H1 (cell line): ENCODE results near the gene CENATAC. TPM values are rescaled to one million over a fixed set of nuclear protein-coding genes. Genes with fewer than 3 reads are reported as not detected.
A peak's percentile ranks its signal among the peaks of the same experiment; 100 is the strongest.

ENCODE experiments used
- CTCF ChIA-PET: fragments of 300-600 bp; sonication (Branson Sonifier 250); formaldehyde crosslinking; loops from one replicate; lab custom pipeline; 2021; ENCODE audit not compliant: partially characterized antibody; lab: Charles Lee
- POLR2A ChIA-PET: fragments of 300-600 bp; sonication (Branson Sonifier 250); formaldehyde crosslinking; loops from one replicate; lab custom pipeline; 2021; ENCODE audit warnings: inconsistent platforms; ENCODE audit not compliant: partially characterized antibody; lab: Charles Lee
- DNase-seq, 2 experiments: peaks; one replicate each; pipeline versions ENCODE4 v3.0.0 to v3.0.0-alpha.2; 2010 to 2022; ENCODE audit warnings: low spot score in 2 of 2, low read depth in 1 of 2, mixed read lengths in 1 of 2
- FAIRE-seq: peaks from 2 replicates; lab custom pipeline; 2011; peaks lifted over from hg19 to GRCh38; lab: Jason Lieb, UNC
- H2AFZ ChIP-seq: 2 replicates; pipeline ENCODE4 v1.8.1; 2012; ENCODE audit warnings: low read length, inconsistent platforms
- H2AK5ac ChIP-seq: 2 replicates; pipeline ENCODE4 v1.6.1; 2013; ENCODE audit warnings: low read depth, low read length
- H2BK120ac ChIP-seq: replicated peaks from 2 replicates; pipeline ENCODE3; 2013; ENCODE audit warnings: low read depth, low read length, inconsistent platforms
- H2BK12ac ChIP-seq: 2 replicates; pipeline ENCODE4 v1.6.1; 2013; ENCODE audit warnings: low read depth, low read length
- H2BK15ac ChIP-seq: 2 replicates; pipeline ENCODE4 v1.6.1; 2013; ENCODE audit warnings: low read length
- H2BK20ac ChIP-seq: 2 replicates; pipeline ENCODE4 v1.6.1; 2013; ENCODE audit warnings: low read length
- H2BK5ac ChIP-seq: 2 replicates; pipeline ENCODE4 v1.6.1; 2013; ENCODE audit warnings: low read depth, low read length
- H3K14ac ChIP-seq: 2 replicates; pipeline ENCODE4 v1.6.1; 2013; ENCODE audit warnings: inconsistent platforms; ENCODE audit not compliant: insufficient read length
- H3K18ac ChIP-seq: 2 replicates; pipeline ENCODE4 v1.6.1; 2013; ENCODE audit warnings: low read length; ENCODE audit errors: extremely low read depth
- H3K23ac ChIP-seq: 2 replicates; pipeline ENCODE4 v1.6.1; 2013; ENCODE audit warnings: inconsistent platforms; ENCODE audit not compliant: insufficient read length
- H3K23me2 ChIP-seq: 2 replicates; pipeline ENCODE4 v1.6.1; 2013; ENCODE audit warnings: low read depth, low read length
- H3K27ac ChIP-seq: 2 replicates; pipeline ENCODE4 v1.6.1; 2011; ENCODE audit warnings: low read depth, low read length, inconsistent platforms
- H3K27me3 ChIP-seq, 4 experiments: replicated peaks in 1 of 4; 1 replicate in 1 of 4; 2 replicates in 3 of 4; pipeline versions ENCODE4 v1.6.1 to v1.8.1; 2011 to 2013; ENCODE audit warnings: low read length in 3 of 4, mild to moderate bottlenecking in 3 of 4, inconsistent platforms in 2 of 4, mixed read lengths in 2 of 4, moderate library complexity in 1 of 4; ENCODE audit not compliant: control insufficient read depth in 3 of 4, insufficient read depth in 3 of 4; ENCODE audit errors: extremely low read depth in 1 of 4
- H3K36me3 ChIP-seq, 4 experiments: 2 replicates each; pipeline versions ENCODE4 v1.6.1 to v1.8.1; 2011 to 2013; ENCODE audit warnings: mild to moderate bottlenecking in 4 of 4, low read length in 3 of 4, moderate library complexity in 2 of 4, control low read depth in 1 of 4, inconsistent platforms in 1 of 4; ENCODE audit not compliant: insufficient read depth in 4 of 4, control insufficient read depth in 2 of 4
- H3K4ac ChIP-seq: replicated peaks from 2 replicates; pipeline ENCODE3; 2013; ENCODE audit warnings: low read length, low read depth, mixed read lengths, inconsistent platforms; ENCODE audit not compliant: insufficient read length
- H3K4me1 ChIP-seq, 4 experiments: replicated peaks in 1 of 4; 1 replicate in 1 of 4; 2 replicates in 3 of 4; pipeline versions ENCODE4 v1.6.1 to v1.8.1; 2011 to 2013; ENCODE audit warnings: low read length in 3 of 4, inconsistent platforms in 2 of 4, mixed read lengths in 1 of 4; ENCODE audit not compliant: insufficient read depth in 4 of 4, control insufficient read depth in 3 of 4
- H3K4me2 ChIP-seq, 2 experiments: 2 replicates each; pipeline versions ENCODE4 v1.6.1 to v1.8.1; 2011 to 2013; ENCODE audit warnings: low read depth in 2 of 2, low read length in 2 of 2, control low read depth in 1 of 2, inconsistent platforms in 1 of 2, mild to moderate bottlenecking in 1 of 2; ENCODE audit not compliant: insufficient read depth in 1 of 2
- H3K4me3 ChIP-seq, 4 experiments: fragments of 200-600, 300-600 bp in 1 of 4; sonication (generic), shearing (Covaris generic), sonication (Bioruptor Twin) in 1 of 4; 2 replicates each; pipeline versions ENCODE4 v1.5.1 to v1.8.1; 2011 to 2016; ENCODE audit warnings: low read length in 4 of 4, low read depth in 3 of 4, control low read depth in 2 of 4, inconsistent platforms in 2 of 4, mild to moderate bottlenecking in 2 of 4, mixed read lengths in 1 of 4, moderate library complexity in 1 of 4; ENCODE audit not compliant: insufficient read depth in 2 of 4; ENCODE audit errors: extremely low read depth in 1 of 4
- H3K56ac ChIP-seq: replicated peaks from 2 replicates; pipeline ENCODE3; 2013; ENCODE audit warnings: low read depth, mild to moderate bottlenecking, mixed read lengths, low read length, inconsistent platforms; ENCODE audit not compliant: insufficient read length
- H3K79me1 ChIP-seq: 2 replicates; pipeline ENCODE4 v1.6.1; 2013; ENCODE audit warnings: low read depth, low read length, control low read depth
- H3K79me2 ChIP-seq, 2 experiments: 2 replicates each; pipeline versions ENCODE4 v1.6.1 to v1.8.1; 2012 to 2013; ENCODE audit warnings: low read length in 2 of 2, mild to moderate bottlenecking in 2 of 2, inconsistent platforms in 1 of 2; ENCODE audit not compliant: insufficient read depth in 2 of 2, control insufficient read depth in 1 of 2
- H3K9ac ChIP-seq, 4 experiments: replicated peaks in 1 of 4; 1 replicate in 1 of 4; 2 replicates in 3 of 4; pipeline versions ENCODE4 v1.6.1 to v1.8.1; 2011 to 2013; ENCODE audit warnings: low read depth in 3 of 4, low read length in 3 of 4, control low read depth in 2 of 4, mild to moderate bottlenecking in 2 of 4, moderate library complexity in 2 of 4, inconsistent platforms in 1 of 4; ENCODE audit errors: extremely low read depth in 1 of 4
- H3K9me3 ChIP-seq, 2 experiments: 2 replicates each; pipeline versions ENCODE4 v1.6.1 to v1.8.1; 2012 to 2013; ENCODE audit warnings: mild to moderate bottlenecking in 2 of 2, moderate library complexity in 2 of 2, control low read depth in 1 of 2, inconsistent platforms in 1 of 2, low read depth in 1 of 2, low read length in 1 of 2, mixed read lengths in 1 of 2; ENCODE audit not compliant: insufficient read depth in 2 of 2
- H4K20me1 ChIP-seq, 2 experiments: replicated peaks in 1 of 2; 2 replicates each; pipeline versions ENCODE3 to v1.8.1; 2011 to 2013; ENCODE audit warnings: inconsistent platforms in 2 of 2, low read length in 2 of 2, mild to moderate bottlenecking in 1 of 2; ENCODE audit not compliant: insufficient read depth in 2 of 2, control insufficient read depth in 1 of 2
- H4K5ac ChIP-seq: 2 replicates; pipeline ENCODE4 v1.6.1; 2013; ENCODE audit warnings: low read length, low read depth, mixed read lengths, inconsistent platforms; ENCODE audit not compliant: insufficient read length
- H4K8ac ChIP-seq: 2 replicates; pipeline ENCODE4 v1.8.0; 2013; ENCODE audit warnings: mild to moderate bottlenecking, moderate library complexity, low read length, inconsistent platforms; ENCODE audit not compliant: insufficient read depth; ENCODE audit errors: extremely low read depth
- H4K91ac ChIP-seq: replicated peaks from 2 replicates; pipeline ENCODE3; 2013; ENCODE audit warnings: low read length, mixed read lengths, inconsistent platforms; ENCODE audit not compliant: insufficient read length
- CTCF ChIP-seq, 3 experiments: IDR thresholded peaks; 1 replicate in 2 of 3; 2 replicates in 1 of 3; pipeline versions ENCODE4 v1.5.1 to v1.6.1; 2011; ENCODE audit warnings: low read length in 3 of 3, mild to moderate bottlenecking in 3 of 3, inconsistent platforms in 2 of 3, low read depth in 1 of 3, moderate library complexity in 1 of 3; ENCODE audit not compliant: insufficient read depth in 1 of 3; ENCODE audit errors: control extremely low read depth in 1 of 3
- HDAC2 ChIP-seq, 2 experiments: fragments of 300-600 bp in 1 of 2; sonication (generic) in 1 of 2; IDR thresholded peaks; 2 replicates each; pipeline ENCODE4 v1.6.1; 2011 to 2012; ENCODE audit warnings: low read depth in 2 of 2, low read length in 2 of 2, mild to moderate bottlenecking in 2 of 2, moderate library complexity in 2 of 2, borderline replicate concordance in 1 of 2, inconsistent platforms in 1 of 2
- RAD21 ChIP-seq, 2 experiments: IDR thresholded peaks in 1 of 2; conservative IDR thresholded peaks in 1 of 2; 2 replicates each; pipeline ENCODE4 v1.6.1; 2011; ENCODE audit warnings: low read depth in 2 of 2, low read length in 2 of 2, improper control_type of control experiment in 1 of 2, inconsistent platforms in 1 of 2, mild to moderate bottlenecking in 1 of 2, moderate library complexity in 1 of 2
- SAP30 ChIP-seq: fragments of 300-600 bp; sonication (generic); IDR thresholded peaks from 2 replicates; pipeline ENCODE4 v1.7.1; 2012; ENCODE audit warnings: low read length, moderate library complexity, mild to moderate bottlenecking, inconsistent platforms; ENCODE audit not compliant: insufficient read depth, insufficient replicate concordance
- TAF1 ChIP-seq: IDR thresholded peaks from 2 replicates; pipeline ENCODE4 v1.6.1; 2011; ENCODE audit warnings: mild to moderate bottlenecking, low read depth, low read length
- WGBS, 2 experiments: shearing (Covaris generic) in 1 of 2; methylation state at CpG; one replicate each; pipeline versions ENCODE4 v1.1.6 to v1.1.7; 2013 to 2015; ENCODE audit warnings: low lambda C conversion rate in 2 of 2, mixed read lengths in 2 of 2, inconsistent platforms in 1 of 2, low coverage in 1 of 2, missing lambda C conversion rate in 1 of 2; ENCODE audit not compliant: insufficient replicate concordance in 2 of 2, insufficient coverage in 1 of 2, insufficient read length in 1 of 2; ENCODE audit errors: extremely low coverage in 1 of 2, missing lambda C conversion rate in 1 of 2; 5-methylcytosine and 5-hydroxymethylcytosine counted together
- polyA plus RNA-seq, 7 experiments: library from polyadenylated mRNA; depleted of rRNA in 3 of 7; stranded (reverse) in 5 of 7; unstranded in 2 of 7; fragments of >200 nt in 5 of 7; fragments of 200-250 nt in 2 of 7; gene quantifications; 1 replicate in 5 of 7; 2 replicates in 1 of 7; 4 replicates in 1 of 7; pipeline versions ENCODE4 v1.2.1 to v1.2.3, GENCODE V29; 2011 to 2013; ENCODE audit warnings: missing spikeins in 2 of 7, mixed read lengths in 2 of 7
- total RNA-seq: library from RNA; stranded (reverse); fragmentation: NEBNext Ultra II Directional; extraction: Animal tissue kit (Norgen Biotek cat#: 25700); gene quantifications from 2 replicates; pipeline ENCODE4 v1.2.1, GENCODE V29; 2021

Gene CENATAC
- total and polyA plus RNA-seq, 2 of the 8 experiments (the other 6 are each of a cell fraction or from before 2014, with no cell fraction given): 22.7 to 36.4 TPM

DNA sequence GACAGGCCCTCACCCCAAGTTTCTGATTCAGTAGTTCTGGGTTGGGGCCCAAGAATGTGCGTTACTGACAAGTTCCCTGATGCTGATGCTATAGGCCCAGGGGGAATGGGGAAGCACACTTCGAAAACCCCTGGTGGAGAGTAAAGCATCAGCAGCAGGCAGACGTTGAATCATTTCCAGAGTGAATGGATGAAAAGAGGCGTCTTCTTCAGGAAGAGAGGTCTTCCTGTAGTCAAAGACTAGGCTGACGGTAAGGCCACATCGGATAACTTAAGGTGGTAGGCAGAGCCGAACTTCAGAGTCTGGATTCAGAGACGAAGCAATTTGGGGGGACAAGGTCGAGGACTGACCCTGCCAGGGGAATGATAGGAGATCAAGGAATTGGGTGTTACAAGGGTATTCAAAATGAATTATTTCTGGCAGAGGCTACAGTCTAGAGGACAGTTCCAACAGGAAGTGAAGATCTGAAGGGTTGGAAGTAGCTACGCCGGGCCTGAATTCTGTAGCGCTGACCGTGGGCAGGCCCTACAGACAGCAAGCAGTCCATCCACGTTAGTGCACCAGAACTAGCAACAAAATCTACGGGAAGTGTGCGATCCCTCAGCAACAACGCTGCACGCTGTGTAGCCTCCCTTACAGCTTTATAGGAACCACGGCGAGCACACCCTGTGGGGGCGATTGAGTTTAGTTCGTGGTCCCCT lies 862 bp upstream of the CENATAC start:
- Histone ChIP-seq H2AFZ (peak overlapping the region; percentile 97), H3K4me2 (peak overlapping the region; percentile 95 to 100), H3K27me3 (no peaks in the 10 kb centered on the region), H3K79me2 (peaks cover 0 to 41% of the 10 kb centered on the region in 2 experiments; a peak in 3 of 4 replicates), H2BK120ac (no peak overlapping the region), H3K27ac (peak overlapping the region; percentile 72; the same call in 1 of the 2 replicates), H3K9ac (peak overlapping the region; percentile 10 to 93 (median 66)), H2BK12ac (peak overlapping the region; percentile 33; the same call in 1 of the 2 replicates), H3K23me2 (peaks cover 12% of the 10 kb centered on the region), H4K91ac (peak overlapping the region; percentile 27), H2BK5ac (peak overlapping the region; percentile 80; the same call in 1 of the 2 replicates), H2AK5ac (peak overlapping the region; percentile 76), H3K4ac (peak overlapping the region; percentile 11), H3K4me1 (peaks cover 0 to 6% (median under 1%) of the 10 kb centered on the region in 4 experiments; a peak in 2 of 7 replicates), H4K8ac (no peak overlapping the region), H3K56ac (no peak overlapping the region), H2BK15ac (no peak overlapping the region), H3K4me3 (peak overlapping the region; percentile 84 to 97 (median 90)), H3K9me3 (no peaks in the 10 kb centered on the region; a peak in 1 of 4 replicates), H3K14ac (peak overlapping the region; percentile 51), H4K5ac (peak overlapping the region; percentile 15), H2BK20ac (no peak overlapping the region), H3K18ac (peak overlapping the region; percentile 9; the same call in 1 of the 2 replicates), H3K79me1 (peaks cover 7% of the 10 kb centered on the region), H3K36me3 (peaks cover 3 to 26% (median 16%) of the 10 kb centered on the region in 4 experiments; a peak in 7 of 8 replicates), H3K23ac (no peak overlapping the region), H4K20me1 (no peaks in the 10 kb centered on the region)
- DNase-seq (no peak), FAIRE-seq (no peak)
- ChIA-PET CTCF (interaction anchor here (0.7 to 1.4 kb wide), 4 partner anchors 34 to 225 kb away, joined by 3 to 5 read pairs (median 3); no protein-coding TSS in a partner anchor), POLR2A (interaction anchor here (0.7 to 15.2 kb wide), 18 partner anchors 12 to 343 kb away, joined by 3 to 264 read pairs (median 3); partner anchors contain the start of genes HMBS, RPS25, SLC37A4 and TRAPPC4)
- peak in 1 of 2 experiments; percentile 21; a peak in 1 of 4 replicates for TF ChIP-seq RAD21 (IDR thresholded peaks at IDR 0.05 in 1 of 2, conservative IDR thresholded peaks at IDR 0.05 in 1 of 2; ENCODE audit: low read depth in 2 of 2, low read length in 2 of 2)
- TF ChIP-seq CTCF (IDR thresholded peaks at IDR 0.05; ENCODE audit: control extremely low read depth in 1 of 3, insufficient read depth in 1 of 3, low read depth in 1 of 3, low read length in 3 of 3): peak in 2 of 3 experiments; percentile 12 to 55; a peak in 1 of 4 replicates
- no peak for TF ChIP-seq SAP30
- 0 out of 2 replicates have a peak, but pooled peaks have one; percentile 25 for TF ChIP-seq TAF1
- no peak for TF ChIP-seq HDAC2 (IDR thresholded peaks at IDR 0.05; ENCODE audit: borderline replicate concordance in 1 of 2, low read depth in 2 of 2, low read length in 2 of 2)
- 50% methylated on average over 22 of the region's 22 CpGs; no CpG with 5 or more reads in 1 of the 2 experiments for WGBS, 2 experiments
